ENCODE data around the gene ZBTB12. TPM values are rescaled to one million over a fixed set of nuclear protein-coding genes. Genes with fewer than 3 reads are reported as not detected.

The ZBTB12 gene
- total and polyA plus RNA-seq, 2 experiments from 2014 or later: 4.4 TPM; not detected in 1

GRCh38 chr6:31889331-31889972 is 12.4 kb downstream of the ZBTB12 start:
- H3K4me2 ChIP-seq: no peak overlapping the region
- H3K36me3 ChIP-seq (replicated peaks; ENCODE audit: insufficient read depth, low read depth): no peaks in the 10 kb centered on the region
- H3K27ac ChIP-seq: no peak overlapping the region

GRCh38 chr6:31888276-31889258 is 13.3 kb downstream of the ZBTB12 start:
- H3K4me3 ChIP-seq: no peak overlapping the region
- 92% methylated on average over 41 of the region's 43 CpGs for WGBS (ENCODE audit: low lambda C conversion rate, missing lambda C conversion rate)
- peak; percentile 46 for DNase-seq (ENCODE audit: low spot score)
- no peak overlapping the region for H2AFZ ChIP-seq
- H3K4me1 ChIP-seq (ENCODE audit: insufficient read depth): no peaks in the 10 kb centered on the region
- H3K27me3 ChIP-seq: no peaks in the 10 kb centered on the region
- H4K20me1 ChIP-seq (ENCODE audit: insufficient read depth, poor library complexity, severe bottlenecking): no peaks in the 10 kb centered on the region
- H3K9me2 ChIP-seq (replicated peaks; ENCODE audit: insufficient read depth): no peaks in the 10 kb centered on the region
- no peaks in the 10 kb centered on the region for H3K9me3 ChIP-seq (ENCODE audit: low read depth)
- no peak overlapping the region for H3K27ac ChIP-seq
- H3K79me2 ChIP-seq: no peaks in the 10 kb centered on the region
- no peaks in the 10 kb centered on the region for H3K36me3 ChIP-seq (replicated peaks; ENCODE audit: insufficient read depth, low read depth)
- no peak overlapping the region for H3K4me2 ChIP-seq
- TF ChIP-seq EZH2 (IDR thresholded peaks at IDR 0.05; ENCODE audit: borderline replicate concordance) (no peak), CTCF (IDR thresholded peaks at IDR 0.05; ENCODE audit: poor library complexity) (peak; percentile 66)

More at GRCh38 chr6:31889331-31889972, 12.4 kb downstream of the ZBTB12 start:
- WGBS (ENCODE audit: low lambda C conversion rate, missing lambda C conversion rate): 96% methylated on average over 3 of the region's 3 CpGs
- no peaks in the 10 kb centered on the region for H3K4me1 ChIP-seq (ENCODE audit: insufficient read depth)
- no peaks in the 10 kb centered on the region for H3K27me3 ChIP-seq
- no peak for TF ChIP-seq EZH2phosphoT487 (IDR thresholded peaks at IDR 0.05; ENCODE audit: low read depth, severe bottlenecking, unreplicated experiment)
- H4K20me1 ChIP-seq (ENCODE audit: insufficient read depth, poor library complexity, severe bottlenecking): no peaks in the 10 kb centered on the region
- no peaks in the 10 kb centered on the region for H3K79me2 ChIP-seq
- no peaks in the 10 kb centered on the region for H3K9me2 ChIP-seq (replicated peaks; ENCODE audit: insufficient read depth)
- no peak for DNase-seq (ENCODE audit: low spot score)
- no peak overlapping the region for H3K4me3 ChIP-seq
- H3K9me3 ChIP-seq (ENCODE audit: low read depth): no peaks in the 10 kb centered on the region
- no peak overlapping the region for H2AFZ ChIP-seq

GRCh38 chr6:31887173-31888007 is 14.5 kb downstream of the ZBTB12 start:
- Histone ChIP-seq H3K36me3 (replicated peaks; ENCODE audit: insufficient read depth, low read depth) (no peaks in the 10 kb centered on the region), H2AFZ (no peak overlapping the region), H3K4me2 (no peak overlapping the region), H3K9me2 (replicated peaks; ENCODE audit: insufficient read depth) (no peaks in the 10 kb centered on the region), H3K4me1 (ENCODE audit: insufficient read depth) (no peaks in the 10 kb centered on the region), H3K27ac (no peak overlapping the region), H3K4me3 (no peak overlapping the region), H3K79me2 (no peaks in the 10 kb centered on the region), H3K9me3 (ENCODE audit: low read depth) (no peaks in the 10 kb centered on the region), H3K27me3 (no peaks in the 10 kb centered on the region), H4K20me1 (ENCODE audit: insufficient read depth, poor library complexity, severe bottlenecking) (no peaks in the 10 kb centered on the region)
- 94% methylated on average over 19 of the region's 19 CpGs for WGBS (ENCODE audit: low lambda C conversion rate, missing lambda C conversion rate)
- no peak for TF ChIP-seq EZH2phosphoT487 (IDR thresholded peaks at IDR 0.05; ENCODE audit: low read depth, severe bottlenecking, unreplicated experiment)
- no peak for TF ChIP-seq CTCF (IDR thresholded peaks at IDR 0.05; ENCODE audit: poor library complexity)
- TF ChIP-seq EZH2 (IDR thresholded peaks at IDR 0.05; ENCODE audit: borderline replicate concordance): no peak
- DNase-seq (ENCODE audit: low spot score): no peak

Data from hepatocyte (in vitro differentiated cells).